SKM-1 (cell line): ENCODE measurements around the gene RAN.
"Not testable (repeated sequence)": the region's sequence is repeated elsewhere in the genome, so short reads cannot be mapped to it uniquely, and the experiment has no call there.

Source experiments
- DNase-seq: peaks from one replicate; lab custom pipeline; 2025; ENCODE audit not compliant: unreplicated experiment; lab: John Stamatoyannopoulos, UW

Gene RAN

DNA sequence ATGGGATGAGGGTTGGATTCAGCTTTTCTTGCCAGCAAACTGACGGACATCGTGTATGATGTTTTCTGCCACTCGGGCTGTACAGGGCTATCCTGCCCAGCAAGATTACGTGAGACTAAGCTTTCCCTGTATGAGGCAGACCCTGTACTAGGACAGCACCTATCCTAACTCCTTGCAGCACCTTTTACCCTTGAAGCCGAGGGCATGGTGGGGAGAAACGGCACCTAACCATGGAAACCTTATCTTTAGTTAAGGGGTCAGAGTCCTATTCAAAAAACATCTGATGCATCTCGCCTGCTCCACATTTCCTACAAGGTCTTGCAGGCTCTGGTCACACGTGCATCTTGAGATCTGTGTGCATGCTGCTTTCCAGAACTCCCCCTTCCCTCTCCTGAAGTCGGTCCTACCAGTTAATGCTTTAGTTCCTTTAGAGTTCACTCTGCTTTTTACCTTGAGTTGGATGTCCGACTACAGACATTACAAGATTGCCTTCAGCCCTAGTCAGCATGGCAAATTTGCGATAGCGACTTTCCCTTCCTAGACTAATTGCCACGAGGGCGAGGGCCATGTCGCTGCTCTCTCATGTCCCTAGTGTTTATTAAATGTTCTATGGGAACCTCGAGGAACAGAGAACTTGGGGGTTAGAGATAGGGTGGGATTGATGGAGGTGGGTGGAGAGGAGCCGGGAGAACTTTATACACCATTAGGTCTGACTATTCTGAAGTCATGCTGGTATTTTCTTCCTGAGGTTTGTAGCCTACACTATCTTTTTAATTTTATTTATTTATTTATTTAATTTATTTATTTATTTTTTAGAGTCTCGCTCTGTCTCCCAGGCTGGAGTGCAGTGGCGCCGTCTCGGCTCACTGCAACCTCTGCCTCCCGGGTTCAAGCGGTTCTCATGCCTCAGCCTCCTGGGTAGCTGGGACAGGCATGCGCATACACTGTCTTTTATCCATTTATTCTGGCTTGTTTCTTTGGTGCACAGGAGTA, 6.6 kb downstream of the RAN start:
- no peak for DNase-seq

DNA sequence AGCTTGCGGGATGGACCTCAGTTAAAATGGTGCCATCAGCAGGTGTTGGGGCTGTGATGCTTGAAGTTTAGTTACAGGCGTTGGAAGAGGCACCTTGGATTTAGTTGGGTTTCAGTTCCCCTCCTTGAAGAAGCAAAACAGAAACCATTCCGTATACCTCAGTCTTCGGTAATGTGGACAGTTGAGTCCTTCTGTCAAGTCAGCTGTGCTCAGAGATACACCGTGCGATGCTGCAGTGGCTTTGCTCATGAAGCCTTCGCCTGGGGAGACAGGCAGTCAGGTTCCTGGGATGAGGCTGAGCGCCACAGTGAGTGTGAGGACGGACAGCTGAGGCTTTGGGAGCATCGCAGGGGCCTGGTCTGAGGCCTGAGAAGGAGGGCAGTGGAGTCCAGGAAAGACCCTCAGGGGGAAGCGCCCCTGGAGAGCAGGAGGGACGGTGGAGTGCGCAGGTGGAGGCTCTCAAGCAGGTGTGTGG, 7.4 kb downstream of the RAN start:
- no peak for DNase-seq

DNA sequence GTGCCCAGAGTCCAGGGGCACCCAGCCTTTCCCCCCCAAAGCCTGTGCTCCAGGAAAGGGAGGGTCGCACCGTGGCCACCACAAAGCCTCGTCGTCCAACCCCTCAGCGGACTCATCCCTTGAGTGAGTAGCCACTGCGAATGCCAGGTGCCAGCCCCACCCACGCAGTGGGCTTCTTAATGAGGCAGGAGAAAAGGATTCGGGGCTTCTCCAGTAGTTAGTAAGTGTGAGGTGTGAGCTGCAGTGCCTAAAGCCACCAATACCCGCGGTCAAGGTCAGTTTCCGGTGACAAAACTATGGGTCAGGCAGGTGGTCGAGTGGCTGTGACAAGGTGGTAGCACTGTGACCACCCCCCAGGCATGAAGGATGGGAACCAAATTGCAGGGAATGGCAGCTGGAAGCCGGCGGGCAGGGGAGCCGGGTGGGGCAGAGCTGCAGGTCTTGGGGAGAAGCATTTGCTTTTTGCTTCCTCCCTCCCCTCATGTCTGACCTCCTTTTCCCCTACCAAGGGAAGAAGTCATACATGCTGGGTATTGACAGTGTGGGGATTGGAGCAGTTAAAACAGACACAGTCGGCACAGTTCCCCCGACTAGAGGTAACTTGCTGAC, 8.0 kb downstream of the RAN start:
- no peak for DNase-seq

DNA sequence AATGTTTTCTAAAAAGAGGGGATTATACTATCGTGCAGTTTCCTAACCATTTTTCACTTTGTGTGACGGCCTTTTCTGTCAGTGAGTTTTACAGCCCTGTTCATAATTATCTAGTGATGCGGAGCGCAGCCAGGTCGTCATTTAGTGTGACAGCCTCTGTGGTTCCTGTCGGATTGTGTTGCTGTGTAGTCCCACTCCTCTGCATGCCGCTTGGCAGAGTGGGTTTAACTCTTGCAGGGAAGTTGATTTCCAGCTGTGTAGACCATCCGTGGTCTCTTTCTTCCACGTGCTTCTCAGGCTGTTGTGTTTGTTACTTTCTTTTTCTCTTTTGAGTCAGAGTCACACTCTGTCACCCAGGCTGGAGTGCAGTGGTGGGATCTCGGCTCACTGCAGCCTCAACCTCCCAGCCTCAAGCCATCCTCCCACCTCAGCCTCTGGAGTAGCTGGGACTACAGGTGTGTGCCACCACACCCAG, 8.6 kb downstream of the RAN start:
- no peak for DNase-seq

DNA sequence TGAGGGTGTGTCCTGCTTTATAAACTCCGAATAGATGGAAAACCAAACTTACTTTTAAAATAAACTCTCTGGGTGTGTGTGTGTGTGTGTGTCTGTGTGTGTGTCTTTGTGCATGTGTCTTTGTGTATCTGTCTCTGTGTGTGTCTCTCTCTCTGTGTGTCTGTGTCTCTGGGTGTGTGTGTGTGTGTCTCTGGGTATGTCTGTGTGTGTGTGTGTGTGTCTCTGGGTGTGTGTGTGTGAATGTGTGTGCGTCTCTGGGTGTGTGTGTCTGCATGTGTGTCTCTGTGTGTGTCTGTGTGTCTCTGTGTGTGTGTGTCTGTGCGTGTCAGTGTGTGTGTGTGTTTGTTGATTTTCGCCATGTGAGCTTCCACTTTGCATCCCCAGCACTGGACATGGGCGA, 9.2 kb downstream of the RAN start:
- no peak for DNase-seq

DNA sequence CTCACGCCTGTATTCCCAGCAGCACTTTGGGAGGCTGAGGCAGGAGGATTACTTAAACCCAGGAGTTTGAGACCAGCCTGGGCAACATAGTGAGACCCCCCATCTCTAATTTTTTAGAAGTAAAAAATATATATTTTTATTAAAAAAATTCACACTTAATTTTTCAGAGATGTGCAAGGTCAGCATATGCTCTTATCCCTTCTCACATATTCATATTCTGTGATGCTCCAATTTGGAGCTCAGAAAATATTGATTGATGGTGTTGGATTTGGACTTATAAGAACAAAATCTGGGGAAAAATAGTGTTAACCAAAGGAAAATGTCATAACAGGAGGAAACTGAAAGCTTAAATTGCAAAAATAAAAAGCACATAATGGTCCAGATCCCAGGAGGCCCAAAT, 9.7 kb downstream of the RAN start:
- no peak for DNase-seq

DNA sequence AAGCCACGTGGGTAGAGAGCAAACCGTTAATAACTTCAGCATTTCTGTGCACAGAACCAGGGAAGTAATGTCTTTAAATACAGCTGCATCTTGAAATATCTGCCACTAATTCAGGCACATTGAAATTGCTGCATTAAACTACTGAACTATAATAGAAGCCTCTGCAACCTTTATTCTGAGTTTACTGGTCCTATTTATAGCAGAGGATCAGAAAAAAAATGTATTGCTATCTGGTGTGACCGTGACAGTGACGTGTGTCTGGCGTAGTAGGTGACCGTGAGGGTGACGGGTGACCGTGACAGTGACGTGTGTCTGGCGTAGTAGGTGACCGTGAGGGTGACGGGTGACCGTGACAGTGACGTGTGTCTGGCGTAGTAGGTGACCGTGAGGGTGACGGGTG, 15.3 kb downstream of the RAN start:
- not testable (repeated sequence) for DNase-seq

DNA sequence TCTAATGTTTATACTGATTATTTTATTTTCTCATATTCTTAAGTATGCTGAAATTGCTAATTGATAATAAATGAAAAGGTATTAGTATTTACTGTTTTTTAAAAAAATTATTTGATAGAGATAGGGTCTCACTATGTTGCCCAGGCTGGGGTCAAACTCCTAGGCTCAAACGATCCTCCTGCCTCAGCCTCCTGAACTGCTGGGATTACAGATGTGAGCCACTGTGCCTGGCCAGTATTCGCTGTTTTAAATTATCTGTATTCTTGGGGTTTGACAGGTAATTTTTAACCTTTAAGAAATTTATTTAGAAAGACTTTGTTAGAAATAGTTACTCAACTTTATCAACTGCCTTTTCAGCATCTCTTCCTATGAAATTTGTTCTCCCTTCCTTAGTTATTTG, 32.2 kb downstream of the RAN start:
- DNase-seq: no peak

DNA sequence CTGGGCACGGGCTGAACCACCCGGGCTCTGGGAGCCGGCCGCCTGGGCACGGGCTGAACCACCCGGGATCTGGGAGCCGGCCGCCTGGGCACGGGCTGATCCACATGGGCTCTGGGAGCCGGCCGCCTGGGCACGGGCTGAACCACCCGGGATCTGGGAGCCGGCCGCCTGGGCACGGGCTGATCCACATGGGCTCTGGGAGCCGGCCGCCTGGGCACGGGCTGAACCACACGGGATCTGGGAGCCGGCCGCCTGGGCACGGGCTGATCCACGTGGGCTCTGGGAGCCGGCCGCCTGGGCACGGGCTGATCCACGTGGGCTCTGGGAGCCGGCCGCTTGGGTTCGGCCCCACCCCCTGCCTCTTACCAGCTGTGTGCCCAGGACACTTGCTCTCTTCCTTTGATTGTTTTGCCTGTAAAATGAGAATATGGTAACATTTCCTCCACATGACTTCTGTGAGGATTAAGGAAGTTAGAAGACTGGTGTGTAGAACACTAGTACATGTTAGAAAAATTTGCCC, 33.1 kb downstream of the RAN start:
- not testable (repeated sequence) for DNase-seq

DNA sequence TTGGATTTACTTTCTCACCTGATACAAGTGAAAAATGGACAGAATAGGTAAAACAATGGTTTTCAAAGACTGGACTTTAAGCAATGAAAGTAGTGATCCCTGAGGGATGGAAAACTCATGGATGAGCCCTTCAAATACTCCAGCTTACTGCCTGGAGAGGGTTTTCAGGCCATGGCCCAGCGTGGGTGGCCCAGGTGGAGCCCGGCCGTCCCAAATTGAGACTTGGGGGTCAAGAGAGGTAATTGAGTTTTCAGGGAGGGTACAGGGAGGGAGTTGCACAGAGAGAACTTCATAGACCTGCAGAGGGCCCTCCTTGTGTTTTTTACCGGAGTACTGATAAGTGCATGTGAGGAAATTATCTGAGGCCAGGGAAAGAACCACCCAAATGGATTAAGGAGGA, 37.2 kb downstream of the RAN start:
- no peak for DNase-seq

DNA sequence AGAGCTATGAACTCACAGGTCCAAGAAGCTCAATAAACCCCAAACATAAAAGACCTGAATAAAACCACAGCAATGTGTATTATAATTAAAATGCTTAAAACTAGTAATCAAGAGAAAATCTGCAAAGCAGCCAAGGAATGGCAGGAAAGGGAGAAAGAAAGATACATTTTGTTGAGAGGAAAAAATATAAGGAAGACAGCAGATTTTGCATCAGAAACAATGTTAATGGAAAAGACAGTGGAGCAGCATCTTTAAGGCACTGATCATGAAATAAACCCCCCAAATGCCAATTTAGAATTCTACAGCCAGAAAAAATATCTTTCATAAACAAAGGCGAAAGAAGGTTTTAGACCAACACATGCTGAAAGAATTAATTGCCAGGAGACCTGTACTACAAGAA, 39.3 kb downstream of the RAN start:
- no peak for DNase-seq

DNA sequence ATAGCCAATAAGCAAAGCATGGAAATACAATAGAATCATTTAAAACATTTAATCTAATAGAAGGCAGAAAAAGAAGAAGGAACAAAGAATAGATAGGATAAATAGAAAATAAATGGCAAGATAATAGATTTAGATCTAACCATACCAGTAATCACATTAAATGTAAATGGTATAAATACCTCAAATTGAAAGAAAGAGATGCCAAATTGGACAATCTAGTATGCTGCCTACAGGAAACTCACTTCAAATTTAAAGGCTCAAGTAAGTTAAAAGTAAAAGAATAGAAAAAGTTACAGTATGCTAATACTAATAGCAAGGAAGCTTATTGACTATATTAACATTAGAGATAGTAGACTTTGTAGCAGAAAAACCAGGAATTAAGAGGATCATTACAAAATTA, 40.1 kb downstream of the RAN start:
- no peak for DNase-seq

DNA sequence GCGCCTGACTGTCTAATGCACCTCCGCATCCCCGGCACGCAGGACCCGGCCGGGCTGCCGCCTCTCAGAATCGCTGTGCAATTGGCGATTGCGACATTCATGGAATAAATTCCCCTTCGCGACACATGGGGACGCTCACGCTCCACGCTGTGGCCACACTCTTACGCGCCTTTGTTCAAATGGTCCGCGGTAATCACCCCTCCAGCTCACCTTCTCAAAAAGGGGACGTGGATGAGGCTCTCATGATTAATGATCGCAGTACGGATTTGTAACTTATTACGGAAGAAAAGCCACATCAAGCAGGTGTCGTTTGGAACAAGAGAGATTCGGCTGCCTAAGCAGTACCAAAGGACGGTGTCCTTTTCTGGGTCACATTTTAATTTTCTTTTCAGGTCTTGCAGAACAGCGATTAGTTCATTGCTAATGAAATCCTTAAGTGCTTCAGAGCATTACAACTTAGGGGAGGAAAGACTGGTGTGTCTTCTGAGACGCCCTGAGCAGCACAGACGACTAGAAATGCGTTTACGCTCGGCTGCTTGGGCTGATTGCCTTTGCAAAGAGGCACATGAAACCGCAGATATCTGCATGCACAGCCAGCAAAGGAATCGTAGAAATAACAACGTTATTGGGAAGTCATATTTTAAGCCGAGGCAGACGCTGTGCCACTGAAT, 44.5 kb downstream of the RAN start:
- peak; percentile 20 for DNase-seq

DNA sequence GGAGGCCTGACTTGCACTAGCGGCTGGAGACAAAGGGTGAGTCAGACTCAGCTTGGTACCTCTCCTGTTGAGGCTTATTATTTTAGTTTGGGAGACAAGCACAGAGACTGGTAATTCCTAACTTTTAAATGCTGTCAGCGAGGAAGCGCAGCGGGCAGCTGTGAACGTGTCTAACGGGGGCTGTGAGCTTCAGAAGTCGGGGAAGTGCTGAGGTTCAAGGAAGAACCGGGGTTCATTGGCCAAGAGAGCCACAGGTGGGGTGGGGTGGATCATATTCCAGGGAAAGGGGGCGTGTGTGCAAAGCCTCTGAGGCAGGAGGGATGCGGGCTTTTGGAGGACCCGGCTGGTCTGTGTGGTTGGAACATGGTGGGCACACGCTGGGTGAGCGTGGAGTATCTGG, 45.7 kb downstream of the RAN start:
- DNase-seq: no peak

DNA sequence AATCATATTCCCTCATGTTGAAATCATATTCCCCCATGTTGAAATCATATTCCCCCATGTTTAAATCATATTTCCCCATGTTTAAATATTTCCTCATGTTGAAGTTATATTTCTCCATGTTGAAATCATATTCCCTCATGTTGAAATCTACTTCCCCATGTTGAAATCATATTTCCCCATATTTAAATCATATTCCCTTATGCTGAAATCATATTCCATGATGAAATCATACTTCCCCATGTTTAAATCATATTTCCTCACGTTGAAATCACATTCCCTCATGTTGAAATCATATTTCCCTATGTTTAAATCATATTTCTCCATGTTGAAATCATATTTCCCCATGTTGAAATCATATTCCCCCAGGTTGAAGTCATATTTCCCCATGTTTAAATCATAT, 47.2 kb downstream of the RAN start:
- DNase-seq: no peak

DNA sequence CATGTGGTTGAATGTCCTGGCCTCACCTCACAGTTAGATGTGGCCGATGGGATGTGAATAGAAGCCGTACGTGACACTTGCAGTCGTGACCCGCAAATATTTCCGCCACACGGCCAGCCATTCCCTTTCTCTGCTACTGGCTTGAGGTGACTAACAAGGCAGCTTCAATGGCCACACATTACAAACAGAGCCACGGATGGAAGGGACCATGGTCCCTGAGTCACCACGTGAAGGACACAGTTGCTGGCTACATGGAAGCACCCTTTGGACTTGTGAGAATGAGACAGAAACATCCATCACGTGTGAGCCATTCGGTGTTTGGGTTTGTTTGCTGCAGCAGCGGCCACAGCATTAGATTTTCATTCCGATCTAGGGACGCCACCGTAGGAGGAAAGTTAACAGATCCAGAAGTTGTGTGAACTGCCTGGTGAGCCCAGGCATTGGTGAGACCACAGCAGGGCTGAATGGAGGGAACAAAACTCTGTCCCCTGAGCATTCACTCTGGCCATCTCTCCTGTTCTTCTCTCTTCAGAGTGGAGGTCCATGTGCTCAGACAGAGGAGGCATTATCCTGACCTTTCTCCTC, 48.3 kb downstream of the RAN start:
- no peak for DNase-seq

DNA sequence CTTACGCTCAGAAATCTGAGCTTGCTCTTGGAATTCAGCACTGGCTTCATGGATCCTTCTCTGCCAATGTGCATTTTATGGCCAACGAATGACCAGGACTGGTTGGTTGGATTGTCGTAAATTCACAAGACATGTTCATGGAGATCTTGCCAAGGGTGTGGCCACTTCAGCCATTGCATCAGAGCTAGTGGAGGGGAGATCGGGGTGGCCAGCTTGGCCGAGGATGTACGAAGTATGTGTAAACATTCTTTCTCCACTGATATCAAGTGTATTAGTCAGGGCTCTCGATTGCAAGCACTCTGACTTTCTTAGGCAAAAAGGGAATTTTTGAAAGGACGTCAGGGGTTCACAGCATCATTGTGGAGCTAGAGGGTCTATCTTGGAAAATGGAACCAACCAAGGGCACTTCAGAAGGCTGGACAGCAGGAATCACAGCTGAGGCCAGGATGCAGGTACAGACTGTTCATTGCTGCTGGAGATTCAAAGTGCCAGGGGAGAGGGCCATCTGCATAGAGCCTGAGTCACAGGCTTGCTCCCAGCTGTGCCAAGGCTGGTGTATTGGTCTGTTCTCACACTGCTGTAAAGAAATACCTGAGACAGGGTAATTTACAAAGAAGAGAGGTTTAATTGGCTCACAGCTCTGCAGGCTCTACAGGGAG, 49.0 kb downstream of the RAN start:
- no peak for DNase-seq

DNA sequence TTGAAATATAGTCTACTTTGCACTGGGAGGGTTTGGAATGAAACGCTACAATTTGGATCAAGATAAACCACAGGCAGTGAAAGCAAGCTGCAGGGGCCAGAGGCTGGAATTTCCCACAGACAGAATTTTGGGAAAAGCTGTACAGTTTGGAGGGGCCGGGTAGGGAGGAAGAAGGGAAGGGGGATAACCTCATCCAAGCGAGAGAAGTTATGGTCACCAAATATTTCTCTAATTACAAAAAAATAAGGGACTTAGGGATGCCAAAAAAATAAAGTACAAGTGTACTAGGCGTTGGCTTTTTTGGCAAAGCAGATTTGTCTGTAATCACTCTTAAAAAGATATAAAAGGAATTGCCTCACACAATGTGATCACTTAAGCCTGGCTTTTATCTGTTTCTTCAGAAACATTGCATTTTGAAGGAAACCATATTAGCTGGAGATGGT, 50.7 kb downstream of the RAN start:
- no peak for DNase-seq

DNA sequence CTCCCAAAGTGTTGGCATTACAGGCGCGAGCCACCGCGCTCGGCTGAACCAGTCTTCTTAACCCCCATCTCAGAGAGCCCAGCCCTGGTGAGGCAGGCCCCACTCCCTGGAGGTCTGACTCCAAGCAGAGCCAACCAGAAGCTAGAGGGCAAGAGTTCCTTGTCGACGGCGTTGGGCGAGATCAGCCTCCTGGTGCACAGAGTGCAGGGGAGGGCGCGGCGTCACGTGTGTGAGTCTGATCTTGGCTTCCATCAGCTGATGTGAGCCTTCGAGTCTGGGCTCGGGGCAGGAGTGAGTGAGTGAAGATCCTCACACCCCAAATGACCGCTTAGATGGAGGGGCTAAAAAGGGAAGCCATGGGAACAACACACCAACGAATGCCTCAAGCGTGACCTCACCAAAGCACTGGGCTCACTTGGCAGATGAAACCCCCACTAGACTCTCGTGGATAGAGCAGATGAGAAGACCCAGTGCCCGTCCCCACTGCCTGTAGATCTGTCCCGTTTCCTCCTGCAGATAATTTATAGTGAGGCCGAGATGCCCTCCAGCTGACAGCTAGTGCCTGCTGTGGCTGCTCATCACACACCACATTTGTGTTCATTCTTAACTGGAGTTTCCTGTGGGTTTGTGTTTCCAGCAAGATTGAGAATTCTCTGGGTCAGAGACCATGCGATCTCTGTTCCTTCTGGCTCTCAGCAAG, 53.2 kb downstream of the RAN start:
- no peak for DNase-seq

DNA sequence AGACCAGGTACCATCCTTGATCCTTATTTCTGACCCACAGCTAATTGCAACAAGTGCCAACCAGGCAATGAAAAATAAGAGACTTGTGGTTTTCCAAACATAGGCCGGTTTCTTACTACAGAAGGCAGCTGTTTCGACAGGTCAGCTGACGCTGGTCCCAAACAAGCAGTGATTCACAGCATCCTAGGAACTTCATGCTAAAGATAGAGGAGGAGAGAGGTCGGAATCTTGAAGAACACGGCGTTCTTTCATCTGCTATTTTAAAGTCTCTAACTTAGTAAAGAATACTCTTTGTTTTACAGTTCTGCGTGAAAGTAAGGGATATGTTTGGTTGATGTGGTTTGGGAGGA, 53.8 kb downstream of the RAN start:
- DNase-seq: no peak
